Nephron progenitor cell (in vitro differentiated cells): ENCODE results near the gene TBC1D21.

ENCODE experiments used
- DNase-seq: peaks from one replicate; pipeline ENCODE4 v3.0.0; 2021
- H3K27ac Mint-ChIP-seq: 2 replicates; pipeline ENCODE4 v1.8.0; 2021; ENCODE audit warnings: mild to moderate bottlenecking, moderate library complexity, mixed read lengths
- H3K27me3 Mint-ChIP-seq: 2 replicates; pipeline ENCODE4 v1.8.0; 2021; ENCODE audit warnings: mild to moderate bottlenecking, low read depth, mixed read lengths; ENCODE audit not compliant: poor library complexity
- H3K36me3 Mint-ChIP-seq: 2 replicates; pipeline ENCODE4 v1.8.0; 2021; ENCODE audit warnings: low read depth, mixed read lengths
- H3K4me1 Mint-ChIP-seq: 2 replicates; pipeline ENCODE4 v1.8.0; 2021; ENCODE audit warnings: mixed read lengths
- H3K4me3 Mint-ChIP-seq: 2 replicates; pipeline ENCODE4 v1.8.0; 2021; ENCODE audit warnings: mild to moderate bottlenecking, moderate library complexity, mixed read lengths
- H3K9me3 Mint-ChIP-seq: 2 replicates; pipeline ENCODE4 v1.8.0; 2021; ENCODE audit warnings: mild to moderate bottlenecking, moderate library complexity, mixed read lengths
- TF ChIP-seq, protein P1 (sequence below): fragments of 200-600 bp; sonication (generic); IDR thresholded peaks from 2 replicates; pipeline ENCODE4 v1.5.0; 2021; ENCODE audit warnings: antibody characterized with exemption

Gene TBC1D21

DNA sequence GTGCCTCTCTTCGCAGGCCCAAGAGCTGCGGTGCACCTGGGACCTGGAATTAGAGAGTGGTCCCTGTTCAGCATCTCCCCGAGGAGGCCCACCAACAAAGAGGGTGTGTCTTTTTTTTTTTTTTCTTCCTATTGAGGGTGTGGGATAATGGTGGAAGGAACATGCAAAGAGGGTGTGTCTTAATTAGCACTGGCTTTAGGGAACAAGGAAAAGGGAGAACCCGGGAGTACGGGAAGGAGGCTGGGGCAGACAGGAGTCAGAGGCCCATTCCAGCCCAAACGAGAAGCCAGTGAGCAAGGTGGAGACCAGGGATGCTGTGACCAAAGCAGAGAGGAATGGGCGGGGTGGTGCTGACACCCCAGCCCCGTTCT, 52.5 kb downstream of the TBC1D21 start:
- peaks cover 80% of the 10 kb centered on the region for H3K4me1 Mint-ChIP-seq
- H3K27me3 Mint-ChIP-seq = peaks cover 8% of the 10 kb centered on the region
- TF ChIP-seq, protein P1, sequence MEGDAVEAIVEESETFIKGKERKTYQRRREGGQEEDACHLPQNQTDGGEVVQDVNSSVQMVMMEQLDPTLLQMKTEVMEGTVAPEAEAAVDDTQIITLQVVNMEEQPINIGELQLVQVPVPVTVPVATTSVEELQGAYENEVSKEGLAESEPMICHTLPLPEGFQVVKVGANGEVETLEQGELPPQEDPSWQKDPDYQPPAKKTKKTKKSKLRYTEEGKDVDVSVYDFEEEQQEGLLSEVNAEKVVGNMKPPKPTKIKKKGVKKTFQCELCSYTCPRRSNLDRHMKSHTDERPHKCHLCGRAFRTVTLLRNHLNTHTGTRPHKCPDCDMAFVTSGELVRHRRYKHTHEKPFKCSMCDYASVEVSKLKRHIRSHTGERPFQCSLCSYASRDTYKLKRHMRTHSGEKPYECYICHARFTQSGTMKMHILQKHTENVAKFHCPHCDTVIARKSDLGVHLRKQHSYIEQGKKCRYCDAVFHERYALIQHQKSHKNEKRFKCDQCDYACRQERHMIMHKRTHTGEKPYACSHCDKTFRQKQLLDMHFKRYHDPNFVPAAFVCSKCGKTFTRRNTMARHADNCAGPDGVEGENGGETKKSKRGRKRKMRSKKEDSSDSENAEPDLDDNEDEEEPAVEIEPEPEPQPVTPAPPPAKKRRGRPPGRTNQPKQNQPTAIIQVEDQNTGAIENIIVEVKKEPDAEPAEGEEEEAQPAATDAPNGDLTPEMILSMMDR = no peak
- no peak for DNase-seq
- peak overlapping the region; percentile 74 for H3K4me3 Mint-ChIP-seq
- no peaks in the 10 kb centered on the region for H3K9me3 Mint-ChIP-seq
- H3K27ac Mint-ChIP-seq = no peak overlapping the region
- no peaks in the 10 kb centered on the region for H3K36me3 Mint-ChIP-seq

DNA sequence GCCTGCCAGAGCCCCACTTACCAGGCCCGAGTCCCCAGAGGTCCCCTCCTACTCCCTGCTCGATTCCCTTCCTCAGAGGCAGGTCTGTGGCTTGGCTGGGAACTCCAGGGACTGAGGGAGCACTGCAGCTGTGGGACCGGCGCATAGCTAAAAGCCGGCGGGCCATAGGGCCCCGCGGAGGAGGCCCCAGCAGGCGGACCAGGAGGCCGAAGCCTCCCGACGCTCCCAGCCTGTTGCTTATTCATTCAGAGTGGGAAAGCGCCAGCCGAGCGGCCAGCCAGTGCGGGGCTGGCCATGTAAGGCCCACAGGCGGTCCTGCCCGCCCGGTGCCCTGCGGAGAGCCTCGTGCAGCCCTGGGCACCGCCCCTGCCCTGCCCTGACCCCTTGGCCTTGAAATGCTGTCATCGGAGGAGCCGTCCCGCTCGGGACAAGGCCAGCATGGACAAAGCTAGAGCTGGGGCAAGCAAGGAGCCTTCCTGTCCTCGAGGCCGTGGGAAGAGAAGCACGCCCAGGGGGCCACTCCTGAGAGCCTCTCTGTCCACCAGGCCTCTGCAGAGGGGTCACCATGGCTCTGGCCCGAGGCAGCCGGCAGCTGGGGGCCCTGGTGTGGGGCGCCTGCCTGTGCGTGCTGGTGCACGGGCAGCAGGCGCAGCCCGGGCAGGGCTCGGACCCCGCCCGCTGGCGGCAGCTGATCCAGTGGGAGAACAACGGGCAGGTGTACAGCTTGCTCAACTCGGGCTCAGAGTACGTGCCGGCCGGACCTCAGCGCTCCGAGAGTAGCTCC, 53.0 kb downstream of the TBC1D21 start, which contains the start of gene LOXL1:
Gene LOXL1 (plus strand): TSS at position 244 of the 784 bp plus-strand sequence. CDS start 322 bp downstream, at position 566.
- Mint-ChIP-seq H3K9me3 (no peaks in the 10 kb centered on the region), H3K27ac (no peak within 1 kb of the TSS), H3K36me3 (no peaks in the 10 kb centered on the region), H3K4me1 (peaks cover 81% of the 10 kb centered on the region), H3K27me3 (peaks cover 8% of the 10 kb centered on the region), H3K4me3 (peak within 1 kb of the TSS; percentile 74)
- DNase-seq = peak; percentile 64
- TF ChIP-seq, protein P1 = no peak

DNA sequence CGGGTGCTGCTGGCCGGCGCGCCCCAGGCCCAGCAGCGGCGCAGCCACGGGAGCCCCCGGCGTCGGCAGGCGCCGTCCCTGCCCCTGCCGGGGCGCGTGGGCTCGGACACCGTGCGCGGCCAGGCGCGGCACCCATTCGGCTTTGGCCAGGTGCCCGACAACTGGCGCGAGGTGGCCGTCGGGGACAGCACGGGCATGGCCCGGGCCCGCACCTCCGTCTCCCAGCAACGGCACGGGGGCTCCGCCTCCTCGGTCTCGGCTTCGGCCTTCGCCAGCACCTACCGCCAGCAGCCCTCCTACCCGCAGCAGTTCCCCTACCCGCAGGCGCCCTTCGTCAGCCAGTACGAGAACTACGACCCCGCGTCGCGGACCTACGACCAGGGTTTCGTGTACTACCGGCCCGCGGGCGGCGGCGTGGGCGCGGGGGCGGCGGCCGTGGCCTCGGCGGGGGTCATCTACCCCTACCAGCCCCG, 53.7 kb downstream of the TBC1D21 start:
- DNase-seq = peak; percentile 72
- Mint-ChIP-seq H3K9me3 (no peaks in the 10 kb centered on the region), H3K36me3 (no peaks in the 10 kb centered on the region), H3K4me3 (peak overlapping the region; percentile 68), H3K27ac (no peak overlapping the region), H3K4me1 (peaks cover 79% of the 10 kb centered on the region), H3K27me3 (peaks cover 8% of the 10 kb centered on the region)
- TF ChIP-seq, protein P1 = no peak

DNA sequence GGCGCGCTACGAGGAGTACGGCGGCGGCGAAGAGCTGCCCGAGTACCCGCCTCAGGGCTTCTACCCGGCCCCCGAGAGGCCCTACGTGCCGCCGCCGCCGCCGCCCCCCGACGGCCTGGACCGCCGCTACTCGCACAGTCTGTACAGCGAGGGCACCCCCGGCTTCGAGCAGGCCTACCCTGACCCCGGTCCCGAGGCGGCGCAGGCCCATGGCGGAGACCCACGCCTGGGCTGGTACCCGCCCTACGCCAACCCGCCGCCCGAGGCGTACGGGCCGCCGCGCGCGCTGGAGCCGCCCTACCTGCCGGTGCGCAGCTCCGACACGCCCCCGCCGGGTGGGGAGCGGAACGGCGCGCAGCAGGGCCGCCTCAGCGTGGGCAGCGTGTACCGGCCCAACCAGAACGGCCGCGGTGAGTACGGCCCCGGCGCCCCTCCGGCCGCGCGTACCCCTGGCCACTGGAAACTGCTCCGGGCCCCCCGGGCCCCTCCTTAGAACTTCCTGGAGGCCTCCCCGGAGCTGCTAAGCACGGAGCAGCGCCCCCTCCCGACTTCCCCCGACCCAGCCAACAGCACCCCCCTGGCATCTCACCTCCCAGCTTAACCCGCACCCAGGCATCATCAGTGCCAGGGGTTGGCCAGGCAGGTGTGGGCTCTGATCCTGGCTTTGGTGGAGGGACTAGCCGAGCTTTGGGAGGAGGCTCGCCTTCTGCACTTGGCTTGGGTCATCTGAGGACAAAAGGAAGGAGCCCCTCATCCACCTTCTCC, 54.3 kb downstream of the TBC1D21 start:
- peak; percentile 78 for DNase-seq
- Mint-ChIP-seq H3K9me3 (no peaks in the 10 kb centered on the region), H3K27ac (no peak overlapping the region), H3K36me3 (no peaks in the 10 kb centered on the region), H3K4me1 (peaks cover 74% of the 10 kb centered on the region), H3K27me3 (peaks cover 8% of the 10 kb centered on the region), H3K4me3 (peak overlapping the region; percentile 79)
- TF ChIP-seq, protein P1 = peak; percentile 35

DNA sequence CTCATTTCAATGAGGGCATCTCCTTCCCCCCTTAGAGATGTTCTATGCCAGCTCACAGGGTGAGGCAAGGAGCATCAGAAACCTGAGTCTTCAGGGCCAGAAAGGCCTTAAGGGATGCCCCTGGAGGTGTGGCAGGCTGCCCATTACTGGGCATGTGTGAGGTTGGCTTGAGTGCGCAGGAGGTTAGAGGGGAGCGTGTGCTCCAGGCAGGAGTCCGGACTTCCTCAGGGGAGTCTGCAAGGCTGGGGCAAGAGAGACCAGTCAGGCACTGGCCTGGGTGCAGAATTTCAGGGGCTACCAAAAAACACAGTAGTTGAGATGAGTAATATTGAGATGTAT, 54.8 kb downstream of the TBC1D21 start:
- DNase-seq = no peak
- peak overlapping the region; percentile 79 for H3K4me3 Mint-ChIP-seq
- no peaks in the 10 kb centered on the region for H3K36me3 Mint-ChIP-seq
- H3K9me3 Mint-ChIP-seq = no peaks in the 10 kb centered on the region
- peaks cover 6% of the 10 kb centered on the region for H3K27me3 Mint-ChIP-seq
- TF ChIP-seq, protein P1 = no peak
- H3K4me1 Mint-ChIP-seq = peaks cover 69% of the 10 kb centered on the region
- H3K27ac Mint-ChIP-seq = peak overlapping the region; percentile 85
